ENCODE data around the gene A4GALT.

The A4GALT gene

GRCh38 chr22:42704896-42705295 is 15.8 kb downstream of the A4GALT start:
- in situ Hi-C loops (cut with HindIII; ENCODE audit: low sequenced_read_pairs), result no loop called here

GRCh38 chr22:42702675-42703074 is 18.0 kb downstream of the A4GALT start:
- in situ Hi-C loops (cut with HindIII; ENCODE audit: low sequenced_read_pairs), result no loop called here

GRCh38 chr22:42701694-42702093 is 19.0 kb downstream of the A4GALT start:
- in situ Hi-C loops (cut with HindIII; ENCODE audit: low sequenced_read_pairs), result no loop called here

- in situ Hi-C loops (cut with HindIII; ENCODE audit: low sequenced_read_pairs), result no loop called here
Measured at GRCh38 chr22:42700901-42701300, 19.8 kb downstream of the A4GALT start.

- in situ Hi-C loops (cut with HindIII; ENCODE audit: low sequenced_read_pairs), result no loop called here
Measured at GRCh38 chr22:42700355-42700754, 20.3 kb downstream of the A4GALT start.

GRCh38 chr22:42699976-42700352 is 20.7 kb downstream of the A4GALT start:
- in situ Hi-C loops (cut with HindIII; ENCODE audit: low sequenced_read_pairs), result no loop called here

- in situ Hi-C loops (cut with HindIII; ENCODE audit: low sequenced_read_pairs), result no loop called here
Measured at GRCh38 chr22:42699281-42699975, 21.2 kb downstream of the A4GALT start.

GRCh38 chr22:42697542-42698013 is 23.1 kb downstream of the A4GALT start:
- in situ Hi-C loops (cut with HindIII; ENCODE audit: low sequenced_read_pairs), result no loop called here

GRCh38 chr22:42696331-42696967 is 24.2 kb downstream of the A4GALT start:
- in situ Hi-C loops (cut with HindIII; ENCODE audit: low sequenced_read_pairs), result no loop called here

GRCh38 chr22:42695294-42695693 is 25.4 kb downstream of the A4GALT start:
- in situ Hi-C loops (cut with HindIII; ENCODE audit: low sequenced_read_pairs), result no loop called here

GRCh38 chr22:42693763-42694683 is 26.6 kb downstream of the A4GALT start:
- in situ Hi-C loops (cut with HindIII; ENCODE audit: low sequenced_read_pairs), result no loop called here

GRCh38 chr22:42693055-42693762 is 27.5 kb downstream of the A4GALT start:
- in situ Hi-C loops (cut with HindIII; ENCODE audit: low sequenced_read_pairs), result no loop called here

- in situ Hi-C loops (cut with HindIII; ENCODE audit: low sequenced_read_pairs), result no loop called here
Measured at GRCh38 chr22:42692239-42693054, 28.2 kb downstream of the A4GALT start.

GRCh38 chr22:42691440-42691839 is 29.2 kb downstream of the A4GALT start:
- in situ Hi-C loops (cut with HindIII; ENCODE audit: low sequenced_read_pairs), result no loop called here

GRCh38 chr22:42688241-42689211 is 32.1 kb downstream of the A4GALT start:
- in situ Hi-C loops (cut with HindIII; ENCODE audit: low sequenced_read_pairs), result no loop called here

- in situ Hi-C loops (cut with HindIII; ENCODE audit: low sequenced_read_pairs), result no loop called here
Measured at GRCh38 chr22:42686756-42687491, 33.7 kb downstream of the A4GALT start.

GRCh38 chr22:42685941-42686653 is 34.6 kb downstream of the A4GALT start:
- in situ Hi-C loops (cut with HindIII; ENCODE audit: low sequenced_read_pairs), result no loop called here

Measured in endothelial cell of hepatic sinusoid (primary cell).